HEK293 (cell line): ENCODE results near the gene SLC2A9.

Experiments used
- BCL11A ChIP-seq: fragments of 450-650 bp; formaldehyde crosslinking; IDR thresholded peaks from 2 replicates; pipeline ENCODE4 v1.5.1; 2016; ENCODE audit warnings: low read depth, missing biosample characterization, missing genetic modification characterization
- CTCF ChIP-seq: fragments of 450-650 bp; formaldehyde crosslinking; IDR thresholded peaks from 2 replicates; pipeline ENCODE4 v1.5.1; 2016; ENCODE audit warnings: missing biosample characterization, missing genetic modification characterization
- REST ChIP-seq: fragments of 450-650 bp; formaldehyde crosslinking; IDR thresholded peaks from 2 replicates; pipeline ENCODE4 v1.5.1; 2016; ENCODE audit warnings: missing biosample characterization, missing genetic modification characterization
- ZBTB44 ChIP-seq: fragments of 450-650 bp; IDR thresholded peaks from 2 replicates; pipeline ENCODE4 v1.5.1; 2018; ENCODE audit warnings: missing biosample characterization, mild to moderate bottlenecking, missing genetic modification characterization

GRCh38 chr4:10018818-10019461, 2.4 kb downstream of the SLC2A9 start:
- TF ChIP-seq REST, result no peak
- no peak for TF ChIP-seq BCL11A (tag by site-specific recombination)
- peak; percentile 56; the same call in 1 of the 2 replicates for TF ChIP-seq CTCF (tag by site-specific recombination)
- TF ChIP-seq ZBTB44 (tag by site-specific recombination), result no peak
